PC-9 (cell line): ENCODE results near the gene GSK3B. TPM values are rescaled to one million over a fixed set of nuclear protein-coding genes. Genes with fewer than 3 reads are reported as not detected.

Experiments
- BruUV-seq: library from RNA; stranded (reverse); fragments of 400-500 nt; replicated peaks from 2 replicates; lab custom pipeline; 2021; lab: Mats Ljungman, UMichigan
- CTCF ChIA-PET: fragments of 300-600 bp; sonication (Branson Sonifier 250); formaldehyde crosslinking; loops from one replicate; lab custom pipeline; 2022; ENCODE audit warnings: antibody characterized with exemption; lab: Charles Lee
- POLR2A ChIA-PET: fragments of 300-600 bp; sonication (Branson Sonifier 250); formaldehyde crosslinking; loops from one replicate; lab custom pipeline; 2022; ENCODE audit warnings: antibody characterized with exemption; ENCODE audit not compliant: unreplicated experiment; lab: Charles Lee
- DNase-seq, 2 experiments: peaks; one replicate each; pipeline versions ENCODE4 v3.0.0 to v3.0.0-alpha.2; 2015 to 2022; ENCODE audit warnings: mixed read lengths in 1 of 2
- H2AFZ ChIP-seq: fragments of 200-600 bp; sonication (generic); 2 replicates; pipeline ENCODE4 v1.8.1; 2017; ENCODE audit warnings: antibody characterized with exemption
- H3F3A ChIP-seq: fragments of 200-600 bp; sonication (generic); 2 replicates; pipeline ENCODE4 v1.8.1; 2017; ENCODE audit warnings: antibody characterized with exemption, mild to moderate bottlenecking, low read depth; ENCODE audit not compliant: insufficient read depth
- H3K27ac ChIP-seq: fragments of 200-600 bp; sonication (generic); 2 replicates; pipeline ENCODE4 v1.6.1; 2016; ENCODE audit warnings: mixed run types
- H3K27me3 ChIP-seq: fragments of 200-600 bp; sonication (generic); 2 replicates; pipeline ENCODE4 v1.6.1; 2016; ENCODE audit warnings: low read depth, mixed run types; ENCODE audit not compliant: insufficient read depth
- H3K36me3 ChIP-seq: fragments of 200-600 bp; sonication (generic); 2 replicates; pipeline ENCODE4 v1.6.1; 2016; ENCODE audit warnings: low read depth, mixed run types
- H3K4me1 ChIP-seq: fragments of 200-600 bp; sonication (generic); replicated peaks from 2 replicates; pipeline ENCODE4 v1.6.1; 2016; ENCODE audit warnings: mixed run types; ENCODE audit not compliant: insufficient read depth
- H3K4me2 ChIP-seq: fragments of 200-600 bp; sonication (generic); 2 replicates; pipeline ENCODE4 v1.6.1; 2017; ENCODE audit warnings: mixed run types
- H3K4me3 ChIP-seq: fragments of 200-600 bp; sonication (generic); 2 replicates; pipeline ENCODE4 v1.6.1; 2016; ENCODE audit warnings: mixed run types
- H3K79me2 ChIP-seq: fragments of 200-600 bp; sonication (generic); 2 replicates; pipeline ENCODE4 v1.6.1; 2017; ENCODE audit warnings: low read depth, mixed run types
- H3K9me2 ChIP-seq: fragments of 200-600 bp; sonication (generic); 2 replicates; pipeline ENCODE4 v1.8.1; 2017; ENCODE audit warnings: mild to moderate bottlenecking; ENCODE audit not compliant: insufficient read depth
- H3K9me3 ChIP-seq: fragments of 200-600 bp; sonication (generic); 2 replicates; pipeline ENCODE4 v1.8.1; 2016; ENCODE audit warnings: low read depth; ENCODE audit not compliant: insufficient read depth
- H4K20me1 ChIP-seq: fragments of 200-600 bp; sonication (generic); 2 replicates; pipeline ENCODE4 v1.8.1; 2017; ENCODE audit not compliant: insufficient read depth
- EZH2 ChIP-seq: fragments of 200-600 bp; sonication (generic); IDR thresholded peaks from 2 replicates; pipeline ENCODE4 v1.8.0; 2017; ENCODE audit warnings: antibody characterized with exemption, low read depth
- intact Hi-C: fragments of 100-400 bp; cut with micrococcal nuclease; formaldehyde crosslinking; loops from one replicate; pipeline ENCODE4 v1.10.0; 2022; ENCODE audit not compliant: unreplicated experiment
- total RNA-seq: library from RNA; stranded (reverse); gene quantifications from 2 replicates; pipeline ENCODE4 v1.2.3, GENCODE V29; 2021
- TF ChIP-seq, protein P1 (sequence below): fragments of 200-600 bp; sonication (generic); conservative IDR thresholded peaks from 2 replicates; pipeline ENCODE4 v1.6.1; 2017; ENCODE audit warnings: mixed run types, antibody characterized with exemption, mild to moderate bottlenecking, moderate library complexity

The GSK3B gene
- total RNA-seq, 1 experiment from 2014 or later: 62.0 TPM

DNA sequence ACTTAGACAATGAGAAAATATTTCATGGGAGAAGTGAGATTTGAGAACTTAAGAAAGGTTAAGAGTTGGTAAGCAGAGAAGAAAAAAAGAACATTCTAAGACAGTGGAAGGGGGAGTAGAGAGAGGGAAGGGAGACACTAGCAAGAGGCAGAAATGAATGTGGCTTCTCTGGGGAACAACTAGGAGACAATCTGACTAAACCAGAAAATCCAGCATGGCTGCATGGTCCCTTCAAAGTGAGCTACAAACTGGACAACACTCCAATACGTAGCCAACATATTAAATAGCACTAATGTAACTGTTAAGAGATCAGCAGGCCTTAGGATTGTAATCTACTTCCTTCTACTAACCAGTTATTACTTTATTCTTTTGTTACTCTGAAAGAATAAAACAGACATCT, 222.7 kb downstream of the GSK3B start:
- Histone ChIP-seq H3K9me3 (no peaks in the 10 kb centered on the region), H4K20me1 (no peaks in the 10 kb centered on the region; the same call in 1 of the 2 replicates), H2AFZ (no peak overlapping the region), H3K4me2 (no peak overlapping the region), H3K27ac (no peak overlapping the region), H3K4me3 (no peak overlapping the region), H3K4me1 (no peaks in the 10 kb centered on the region), H3K79me2 (no peaks in the 10 kb centered on the region), H3K27me3 (no peaks in the 10 kb centered on the region), H3K36me3 (peaks cover 3% of the 10 kb centered on the region; the same call in 1 of the 2 replicates), H3K9me2 (no peaks in the 10 kb centered on the region), H3F3A (0 out of 2 replicates have a peak, but pooled peaks cover 10% of the 10 kb centered on the region)
- TF ChIP-seq EZH2: no peak
- TF ChIP-seq, protein P1, sequence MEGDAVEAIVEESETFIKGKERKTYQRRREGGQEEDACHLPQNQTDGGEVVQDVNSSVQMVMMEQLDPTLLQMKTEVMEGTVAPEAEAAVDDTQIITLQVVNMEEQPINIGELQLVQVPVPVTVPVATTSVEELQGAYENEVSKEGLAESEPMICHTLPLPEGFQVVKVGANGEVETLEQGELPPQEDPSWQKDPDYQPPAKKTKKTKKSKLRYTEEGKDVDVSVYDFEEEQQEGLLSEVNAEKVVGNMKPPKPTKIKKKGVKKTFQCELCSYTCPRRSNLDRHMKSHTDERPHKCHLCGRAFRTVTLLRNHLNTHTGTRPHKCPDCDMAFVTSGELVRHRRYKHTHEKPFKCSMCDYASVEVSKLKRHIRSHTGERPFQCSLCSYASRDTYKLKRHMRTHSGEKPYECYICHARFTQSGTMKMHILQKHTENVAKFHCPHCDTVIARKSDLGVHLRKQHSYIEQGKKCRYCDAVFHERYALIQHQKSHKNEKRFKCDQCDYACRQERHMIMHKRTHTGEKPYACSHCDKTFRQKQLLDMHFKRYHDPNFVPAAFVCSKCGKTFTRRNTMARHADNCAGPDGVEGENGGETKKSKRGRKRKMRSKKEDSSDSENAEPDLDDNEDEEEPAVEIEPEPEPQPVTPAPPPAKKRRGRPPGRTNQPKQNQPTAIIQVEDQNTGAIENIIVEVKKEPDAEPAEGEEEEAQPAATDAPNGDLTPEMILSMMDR: no peak
- intact Hi-C loops: no loop called here
- BruUV-seq: no TSS peak
- POLR2A ChIA-PET: interaction anchor here (0.5 kb wide), 1 partner anchor 12 kb away, joined by 3 read pairs; no protein-coding TSS in a partner anchor
- DNase-seq: no peak
- CTCF ChIA-PET: no interaction called here

DNA sequence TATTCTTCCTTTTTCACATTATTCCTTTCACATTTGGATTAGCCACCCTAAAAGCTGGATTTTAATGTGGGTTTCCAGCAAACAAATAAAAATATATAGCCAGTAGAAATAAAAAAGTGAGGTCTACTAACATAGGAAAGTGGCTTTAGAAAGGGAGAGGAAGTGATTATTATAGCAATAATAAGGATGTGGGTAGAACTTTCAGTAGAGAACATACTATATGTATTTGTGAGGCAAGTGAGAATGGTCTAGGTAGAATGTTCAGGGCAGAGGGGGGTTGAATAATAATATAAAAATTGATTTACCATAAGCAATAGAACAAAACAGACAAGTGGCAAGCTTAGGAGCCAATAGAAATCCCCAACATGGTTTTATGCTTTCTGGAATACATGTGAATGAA, 223.7 kb downstream of the GSK3B start:
- Histone ChIP-seq H3K4me2 (no peak overlapping the region), H3K79me2 (no peaks in the 10 kb centered on the region), H3K4me3 (no peak overlapping the region), H4K20me1 (no peaks in the 10 kb centered on the region), H3K27ac (no peak overlapping the region), H3K36me3 (peaks cover 10% of the 10 kb centered on the region; the same call in 1 of the 2 replicates), H3K9me3 (no peaks in the 10 kb centered on the region), H3F3A (0 out of 2 replicates have a peak, but pooled peaks cover 10% of the 10 kb centered on the region), H2AFZ (no peak overlapping the region), H3K9me2 (no peaks in the 10 kb centered on the region), H3K4me1 (no peaks in the 10 kb centered on the region), H3K27me3 (no peaks in the 10 kb centered on the region)
- BruUV-seq: no TSS peak
- intact Hi-C loops: no loop called here
- no peak for DNase-seq
- ChIA-PET POLR2A (no interaction called here), CTCF (no interaction called here)
- TF ChIP-seq, protein P1: no peak
- TF ChIP-seq EZH2: no peak

DNA sequence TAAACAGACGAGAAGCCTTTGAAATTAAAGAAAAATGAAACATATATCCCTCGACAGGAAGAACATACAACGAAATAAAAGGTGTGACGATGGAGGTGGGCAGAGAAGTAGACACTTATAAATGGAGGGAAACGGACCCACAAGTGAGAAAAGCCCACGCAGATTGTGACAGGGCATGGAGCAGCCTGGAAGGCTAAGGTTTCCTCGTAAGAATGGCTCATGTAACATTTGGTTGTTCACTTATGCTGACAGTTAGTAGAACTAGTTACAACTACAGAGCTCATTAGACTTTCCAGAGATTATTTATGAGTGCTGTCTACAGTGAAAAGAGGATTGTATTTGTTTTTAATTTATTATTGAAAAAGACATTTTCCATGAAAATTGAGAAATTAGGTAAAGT, 229.8 kb downstream of the GSK3B start:
- Histone ChIP-seq H3K36me3 (peaks cover 17% of the 10 kb centered on the region), H3K9me2 (no peaks in the 10 kb centered on the region), H4K20me1 (no peaks in the 10 kb centered on the region; the same call in 1 of the 2 replicates), H3K27me3 (no peaks in the 10 kb centered on the region), H2AFZ (no peak overlapping the region), H3K27ac (no peak overlapping the region), H3F3A (peaks cover 15% of the 10 kb centered on the region; the same call in 1 of the 2 replicates), H3K4me3 (no peak overlapping the region), H3K79me2 (no peaks in the 10 kb centered on the region), H3K9me3 (no peaks in the 10 kb centered on the region), H3K4me2 (no peak overlapping the region), H3K4me1 (no peaks in the 10 kb centered on the region)
- TF ChIP-seq, protein P1: no peak
- TF ChIP-seq EZH2: no peak
- no TSS peak for BruUV-seq
- no peak for DNase-seq
- ChIA-PET CTCF (no interaction called here), POLR2A (no interaction called here)
- intact Hi-C loops: no loop called here
